ENCODE measurements around the gene ETV1.

ETV1 gene

DNA sequence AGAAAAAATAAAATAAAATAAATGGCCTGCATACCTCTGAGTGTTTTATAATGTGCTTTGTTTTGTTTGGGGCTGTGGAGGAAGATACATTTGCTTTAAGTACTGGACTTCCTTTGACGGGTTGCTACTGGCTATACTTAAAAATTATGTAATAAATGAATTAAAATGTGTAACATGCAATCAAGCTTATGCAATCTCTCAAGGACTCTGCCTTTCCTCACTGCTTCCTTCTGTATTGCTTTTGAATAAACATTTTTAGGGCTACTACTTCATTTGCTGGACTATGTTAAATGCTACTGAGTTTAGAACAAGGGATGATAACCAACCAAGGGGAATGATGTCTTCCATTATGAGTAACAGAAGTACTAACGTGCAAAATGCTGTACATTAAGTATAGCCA, 91.6 kb downstream of the ETV1 start:
- TF ChIP-seq, protein P1, sequence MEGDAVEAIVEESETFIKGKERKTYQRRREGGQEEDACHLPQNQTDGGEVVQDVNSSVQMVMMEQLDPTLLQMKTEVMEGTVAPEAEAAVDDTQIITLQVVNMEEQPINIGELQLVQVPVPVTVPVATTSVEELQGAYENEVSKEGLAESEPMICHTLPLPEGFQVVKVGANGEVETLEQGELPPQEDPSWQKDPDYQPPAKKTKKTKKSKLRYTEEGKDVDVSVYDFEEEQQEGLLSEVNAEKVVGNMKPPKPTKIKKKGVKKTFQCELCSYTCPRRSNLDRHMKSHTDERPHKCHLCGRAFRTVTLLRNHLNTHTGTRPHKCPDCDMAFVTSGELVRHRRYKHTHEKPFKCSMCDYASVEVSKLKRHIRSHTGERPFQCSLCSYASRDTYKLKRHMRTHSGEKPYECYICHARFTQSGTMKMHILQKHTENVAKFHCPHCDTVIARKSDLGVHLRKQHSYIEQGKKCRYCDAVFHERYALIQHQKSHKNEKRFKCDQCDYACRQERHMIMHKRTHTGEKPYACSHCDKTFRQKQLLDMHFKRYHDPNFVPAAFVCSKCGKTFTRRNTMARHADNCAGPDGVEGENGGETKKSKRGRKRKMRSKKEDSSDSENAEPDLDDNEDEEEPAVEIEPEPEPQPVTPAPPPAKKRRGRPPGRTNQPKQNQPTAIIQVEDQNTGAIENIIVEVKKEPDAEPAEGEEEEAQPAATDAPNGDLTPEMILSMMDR (IDR thresholded peaks at IDR 0.05) = no peak
- H3K9me3 ChIP-seq = peaks cover 0 to 2% (median 0%) of the 10 kb centered on the region in 3 donors
- H3K4me3 ChIP-seq = no peak overlapping the region
- no peaks in the 10 kb centered on the region for H3K36me3 ChIP-seq
- H3K27ac ChIP-seq = no peak overlapping the region
- H3K4me1 ChIP-seq = no peaks in the 10 kb centered on the region
- no peaks in the 10 kb centered on the region for H3K27me3 ChIP-seq
- no peak for DNase-seq
- intact Hi-C loops (cut with DNase I; ENCODE audit: low total_unique reads) = no loop called here

DNA sequence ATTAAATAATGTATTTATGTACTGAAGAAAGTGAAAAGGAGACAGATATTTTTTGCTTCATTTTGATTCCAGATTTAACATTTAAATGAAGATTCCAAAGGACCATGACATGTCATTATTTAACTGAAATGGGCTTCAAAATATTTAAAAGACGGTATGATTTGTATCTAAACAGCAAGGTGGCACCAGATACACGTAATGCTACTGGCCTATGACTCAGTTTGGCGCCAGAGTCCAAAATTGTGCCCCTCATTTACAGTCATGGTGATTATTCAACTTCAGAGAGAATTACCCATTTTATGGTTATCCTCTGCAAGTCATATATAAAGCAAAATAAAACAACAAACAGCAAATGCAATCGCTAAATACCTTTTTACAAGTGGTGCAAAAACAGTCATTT, 94.5 kb downstream of the ETV1 start:
- Histone ChIP-seq H3K4me3 (no peak overlapping the region), H3K27ac (no peak overlapping the region), H3K4me1 (no peaks in the 10 kb centered on the region), H3K27me3 (no peaks in the 10 kb centered on the region), H3K36me3 (no peaks in the 10 kb centered on the region), H3K9me3 (peaks cover 0 to 7% (median 0%) of the 10 kb centered on the region in 3 donors)
- TF ChIP-seq, protein P1 (IDR thresholded peaks at IDR 0.05) = no peak
- no peak for DNase-seq
- intact Hi-C loops (cut with DNase I; ENCODE audit: low total_unique reads) = no loop called here

DNA sequence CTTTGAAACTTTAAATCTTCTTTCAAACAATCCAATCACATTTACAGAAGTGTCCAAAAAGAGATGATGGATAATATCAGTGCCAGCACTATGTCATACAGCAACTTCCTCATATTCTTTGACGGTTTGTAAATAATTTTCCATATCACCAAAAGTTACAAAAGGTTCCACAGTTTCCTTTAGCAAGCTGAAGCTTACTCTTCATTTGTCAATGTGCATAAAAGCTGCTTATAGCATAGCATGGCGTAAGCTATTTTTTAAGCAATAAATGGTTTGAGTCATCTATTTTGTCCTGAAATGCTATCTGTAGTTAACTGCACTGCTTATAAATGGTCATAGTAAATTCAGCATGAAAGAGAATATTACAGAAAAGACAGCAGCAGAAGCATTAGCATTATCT, 95.1 kb downstream of the ETV1 start:
- no peaks in the 10 kb centered on the region for H3K36me3 ChIP-seq
- no peak overlapping the region for H3K4me3 ChIP-seq
- DNase-seq = no peak
- TF ChIP-seq, protein P1 (IDR thresholded peaks at IDR 0.05) = no peak
- H3K9me3 ChIP-seq = peaks cover 0 to 7% (median 0%) of the 10 kb centered on the region in 3 donors
- no peak overlapping the region for H3K27ac ChIP-seq
- H3K4me1 ChIP-seq = no peaks in the 10 kb centered on the region
- H3K27me3 ChIP-seq = no peaks in the 10 kb centered on the region
- intact Hi-C loops (cut with DNase I; ENCODE audit: low total_unique reads) = no loop called here

DNA sequence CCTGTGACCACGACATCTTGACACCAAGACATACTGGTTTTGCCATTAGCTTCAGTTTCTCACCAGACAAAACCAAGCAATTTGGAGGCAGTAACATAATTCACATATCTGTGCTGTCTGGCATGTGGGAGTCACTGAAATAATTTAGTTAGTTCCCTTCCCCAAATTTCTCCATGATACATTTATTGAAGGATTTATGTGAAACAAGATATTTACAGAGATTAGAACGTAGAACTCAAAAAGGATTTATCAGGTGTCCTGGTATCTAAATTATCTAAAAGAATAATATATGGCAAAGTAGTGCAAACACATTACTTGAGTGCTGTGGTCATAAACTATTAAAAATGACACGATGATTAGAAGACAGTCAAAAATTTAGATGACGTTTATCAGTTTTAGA, 98.7 kb downstream of the ETV1 start:
- Histone ChIP-seq H3K4me1 (no peaks in the 10 kb centered on the region), H3K27me3 (no peaks in the 10 kb centered on the region), H3K9me3 (peaks cover 0 to 7% (median 0%) of the 10 kb centered on the region in 3 donors), H3K4me3 (no peak overlapping the region), H3K36me3 (no peaks in the 10 kb centered on the region), H3K27ac (no peak overlapping the region)
- TF ChIP-seq, protein P1 (IDR thresholded peaks at IDR 0.05) = no peak
- intact Hi-C loops (cut with DNase I; ENCODE audit: low total_unique reads) = no loop called here
- no peak for DNase-seq

DNA sequence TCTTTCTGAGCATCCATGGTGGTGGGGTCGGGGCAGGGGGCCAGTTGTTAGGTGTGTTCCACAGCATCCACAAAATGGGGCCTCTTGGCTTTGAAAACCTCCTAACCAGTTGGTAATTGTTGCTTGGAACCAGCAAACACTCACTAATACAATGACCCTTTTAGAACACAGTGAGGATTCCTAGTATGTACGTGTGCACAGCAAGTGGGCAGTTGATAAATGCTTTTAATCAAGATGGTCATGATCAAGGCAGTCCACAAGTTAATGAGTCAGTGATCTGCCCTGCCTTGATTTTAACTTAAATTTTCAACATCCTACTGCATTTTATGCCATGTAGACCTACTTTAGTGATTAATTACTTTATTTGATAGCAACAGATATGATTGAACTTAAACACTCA, 103.1 kb downstream of the ETV1 start:
- H3K4me1 ChIP-seq = no peaks in the 10 kb centered on the region
- no peak overlapping the region for H3K4me3 ChIP-seq
- no peak for DNase-seq
- no peak overlapping the region for H3K27ac ChIP-seq
- H3K9me3 ChIP-seq = no peaks in the 10 kb centered on the region
- intact Hi-C loops (cut with DNase I; ENCODE audit: low total_unique reads) = no loop called here
- TF ChIP-seq, protein P1 (IDR thresholded peaks at IDR 0.05) = no peak
- no peaks in the 10 kb centered on the region for H3K36me3 ChIP-seq
- no peaks in the 10 kb centered on the region for H3K27me3 ChIP-seq

DNA sequence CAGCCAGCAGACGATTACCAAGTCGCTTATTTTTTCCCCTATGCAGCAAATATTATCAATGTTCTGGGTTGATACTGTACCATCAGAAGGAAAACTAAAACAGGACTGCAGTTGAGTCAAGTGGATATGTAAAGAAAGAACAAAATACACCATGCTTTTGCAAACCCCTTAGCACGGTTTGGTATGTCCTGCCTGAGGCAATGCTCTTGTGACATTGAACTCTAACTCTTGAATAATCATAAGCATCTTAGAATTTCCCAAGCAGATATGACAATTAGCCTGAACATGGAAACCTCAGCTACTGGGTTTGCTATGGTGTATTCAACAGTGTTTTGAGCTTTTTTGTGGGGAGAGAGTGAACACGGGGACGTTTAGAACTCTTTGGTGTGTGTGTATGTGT, 107.4 kb downstream of the ETV1 start:
- Histone ChIP-seq H3K36me3 (no peaks in the 10 kb centered on the region), H3K4me3 (no peak overlapping the region), H3K27me3 (no peaks in the 10 kb centered on the region), H3K9me3 (no peaks in the 10 kb centered on the region), H3K4me1 (peaks cover 0 to 10% (median 0%) of the 10 kb centered on the region in 4 donors), H3K27ac (no peak overlapping the region)
- TF ChIP-seq, protein P1 (IDR thresholded peaks at IDR 0.05) = no peak
- intact Hi-C loops (cut with DNase I; ENCODE audit: low total_unique reads) = no loop called here
- no peak for DNase-seq
